Stimulated activated CD8-positive, alpha-beta memory T cell treated with anti-CD3 and anti-CD28 coated beads, Interleukin-15, amount 100 ng/mL, for 24 hours (primary cell): ENCODE measurements around the gene LRP3.
"Not testable (repeated sequence)": the region's sequence is repeated elsewhere in the genome, so short reads cannot be mapped to it uniquely, and the experiment has no call there.

Experiments used
- DNase-seq: peaks from one replicate; pipeline ENCODE4 v3.0.0-alpha.2; 2020; ENCODE audit warnings: low read depth

LRP3 gene

GRCh38 chr19:33217881-33218280 lies 23.8 kb downstream of the LRP3 start:
- DNase-seq = no peak

- no peak for DNase-seq
These were observed 25.2 kb downstream of the LRP3 start for GRCh38 chr19:33219261-33219815.

GRCh38 chr19:33220115-33220514 lies 26.0 kb downstream of the LRP3 start:
- no peak for DNase-seq

- DNase-seq = no peak
These were observed 26.6 kb downstream of the LRP3 start for GRCh38 chr19:33220735-33221134.

- DNase-seq = no peak
These were observed 27.5 kb downstream of the LRP3 start for GRCh38 chr19:33221638-33222037.

- DNase-seq = not testable (repeated sequence)
These were observed 28.1 kb downstream of the LRP3 start for GRCh38 chr19:33222255-33222654.

GRCh38 chr19:33224694-33225457 lies 30.7 kb downstream of the LRP3 start:
- DNase-seq = no peak

- DNase-seq = no peak
These were observed 31.4 kb downstream of the LRP3 start, which contains the start of gene SLC7A10 for GRCh38 chr19:33225458-33225926. Gene SLC7A10 (minus strand): TSS chr19:33225850. CDS start chr19:33225703, 147 bp downstream.

GRCh38 chr19:33226550-33227241 lies 32.6 kb downstream of the LRP3 start:
- no peak for DNase-seq

- DNase-seq = no peak
These were observed 33.1 kb downstream of the LRP3 start for GRCh38 chr19:33227242-33227650.

- DNase-seq = no peak
These were observed 33.9 kb downstream of the LRP3 start for GRCh38 chr19:33227870-33228599.

- no peak for DNase-seq
These were observed 35.8 kb downstream of the LRP3 start for GRCh38 chr19:33229962-33230361.

GRCh38 chr19:33231511-33231910 lies 37.4 kb downstream of the LRP3 start:
- DNase-seq = no peak

GRCh38 chr19:33232656-33233055 lies 38.5 kb downstream of the LRP3 start:
- no peak for DNase-seq

- DNase-seq = no peak
These were observed 39.1 kb downstream of the LRP3 start for GRCh38 chr19:33233056-33233873.

- DNase-seq = no peak
These were observed 40.0 kb downstream of the LRP3 start for GRCh38 chr19:33234092-33234491.

GRCh38 chr19:33234736-33235135 lies 40.6 kb downstream of the LRP3 start:
- DNase-seq = no peak

GRCh38 chr19:33235269-33235995 lies 41.3 kb downstream of the LRP3 start:
- DNase-seq = peak; percentile 80

GRCh38 chr19:33235996-33236350 lies 41.8 kb downstream of the LRP3 start:
- DNase-seq = no peak

GRCh38 chr19:33236696-33237390 lies 42.7 kb downstream of the LRP3 start:
- DNase-seq = no peak
